Renal cortical epithelial cell (primary cell): ENCODE results near the gene KIF13A. TPM values are rescaled to one million over a fixed set of nuclear protein-coding genes. Genes with fewer than 3 reads are reported as not detected.
A peak's percentile ranks its signal among the peaks of the same experiment; 100 is the strongest.
"Not testable (repeated sequence)": the region's sequence is repeated elsewhere in the genome, so short reads cannot be mapped to it uniquely, and the experiment has no call there.

Experiments
- DNase-seq: peaks from one replicate; pipeline ENCODE4 v3.0.0-alpha.2; 2011; ENCODE audit warnings: low read depth
- total RNA-seq: library from RNA; depleted of rRNA; stranded (reverse); fragments of >200 nt; gene quantifications from 2 replicates; pipeline ENCODE4 v1.2.3, GENCODE V29; 2014

The KIF13A gene
- total RNA-seq, 1 donor from 2014 or later: 64.6 TPM

DNA sequence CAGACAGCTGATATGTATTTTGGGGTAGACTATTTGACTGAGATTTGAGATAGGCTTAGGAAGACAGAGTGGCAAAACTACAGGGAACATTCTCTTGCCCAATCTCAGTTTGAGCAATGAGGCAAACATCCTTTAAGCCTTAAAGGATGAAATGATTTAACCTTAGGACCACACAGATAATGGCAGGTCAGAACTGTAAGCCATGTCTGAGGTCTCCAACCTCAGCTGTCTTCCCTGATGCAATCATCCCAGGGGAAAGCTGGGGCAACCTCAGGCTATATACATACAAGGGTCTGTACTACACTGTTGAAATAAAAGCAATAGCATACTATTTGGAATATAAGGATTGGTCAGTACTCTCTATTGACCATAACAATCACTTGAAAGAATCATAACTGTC is 196.9 kb downstream of the KIF13A start:
- DNase-seq: peak; percentile 1

DNA sequence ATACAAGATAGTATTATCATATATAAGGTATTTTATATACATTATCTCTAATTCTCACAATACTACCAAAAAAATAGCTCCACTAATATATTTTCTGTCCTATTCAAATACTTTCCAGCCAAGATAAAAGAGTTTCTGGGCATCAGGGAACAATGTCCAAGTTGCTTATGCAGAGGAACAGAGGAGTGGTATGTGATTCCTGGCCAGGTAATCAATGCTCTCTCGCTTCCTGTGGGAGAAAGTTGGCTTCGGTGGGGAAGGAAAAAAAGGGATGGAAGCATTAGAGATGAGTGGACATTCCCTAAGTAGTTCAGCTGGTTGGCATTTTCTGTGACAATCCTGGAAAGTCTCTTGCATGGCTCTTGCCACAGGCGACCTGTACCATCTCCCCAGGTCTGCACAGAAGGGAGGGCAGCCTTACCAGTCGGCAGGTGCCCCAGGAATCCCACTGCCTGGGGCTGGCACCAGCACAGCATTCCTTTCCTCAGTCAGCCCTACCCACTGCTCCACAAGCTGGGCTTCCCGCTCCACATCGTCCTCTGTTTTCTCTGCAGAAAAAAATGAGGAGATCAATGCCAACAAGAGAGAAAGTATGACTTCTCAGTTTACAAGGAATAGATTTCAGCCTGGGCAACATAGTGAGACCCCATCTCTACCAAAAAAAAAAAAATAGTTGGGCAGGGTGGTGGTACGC is 202.2 kb downstream of the KIF13A start:
- no peak for DNase-seq

DNA sequence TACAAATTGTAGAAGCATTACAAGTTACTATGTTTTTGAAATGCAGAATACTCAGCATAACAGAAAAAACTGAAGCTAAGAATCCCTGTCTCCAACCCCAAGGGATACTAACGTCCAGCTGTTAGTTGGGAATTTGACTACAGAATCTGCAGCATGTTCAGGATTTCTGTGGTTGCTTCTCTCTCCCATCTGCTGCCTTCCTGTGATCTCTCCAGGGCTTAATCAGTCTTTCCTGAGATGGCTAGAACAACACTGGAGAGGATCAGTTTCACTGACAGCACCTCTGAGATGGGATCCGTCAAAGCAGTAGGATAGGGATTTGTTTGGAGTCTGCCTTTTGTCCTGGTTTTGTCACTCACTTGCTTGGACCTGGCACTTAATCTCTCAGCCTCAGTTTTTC is 207.4 kb downstream of the KIF13A start:
- no peak for DNase-seq

DNA sequence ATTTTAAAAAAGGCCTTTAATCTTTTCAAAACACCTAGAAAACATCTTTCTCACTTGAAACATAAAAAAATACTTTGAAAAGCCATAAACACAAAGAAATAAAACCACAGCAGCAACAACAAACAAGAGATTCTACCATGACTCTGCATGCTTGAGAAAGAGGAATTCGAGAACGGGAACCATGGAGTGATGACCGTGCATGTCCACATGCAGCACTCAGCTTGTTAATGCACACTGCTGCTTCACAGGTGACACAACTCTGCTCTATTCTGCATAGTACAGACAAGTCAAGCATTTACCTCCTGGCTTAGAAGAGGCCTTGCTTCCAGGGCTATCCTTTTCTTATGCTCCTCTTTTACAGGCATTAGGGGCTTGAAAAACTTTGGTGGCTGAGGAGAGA is 215.8 kb downstream of the KIF13A start:
- no peak for DNase-seq

DNA sequence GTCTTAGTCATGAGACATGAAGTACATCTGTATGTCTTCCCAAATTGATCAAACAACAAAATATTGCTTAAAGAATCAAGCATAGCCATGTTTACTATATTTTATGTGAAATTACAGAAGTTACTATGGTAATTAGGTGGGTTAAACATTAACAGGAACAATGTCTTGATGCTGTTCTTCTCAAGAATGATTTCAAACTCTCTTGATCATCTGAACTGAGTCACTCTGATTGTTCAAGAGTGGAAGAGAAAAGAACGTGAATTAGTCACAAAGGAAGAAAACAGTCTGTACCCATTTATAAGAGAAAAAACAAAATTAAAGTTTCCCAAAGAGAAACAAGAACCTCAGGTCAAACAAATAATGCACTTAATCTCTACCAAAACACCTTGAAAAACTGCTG is 218.6 kb downstream of the KIF13A start:
- peak; percentile 89 for DNase-seq

DNA sequence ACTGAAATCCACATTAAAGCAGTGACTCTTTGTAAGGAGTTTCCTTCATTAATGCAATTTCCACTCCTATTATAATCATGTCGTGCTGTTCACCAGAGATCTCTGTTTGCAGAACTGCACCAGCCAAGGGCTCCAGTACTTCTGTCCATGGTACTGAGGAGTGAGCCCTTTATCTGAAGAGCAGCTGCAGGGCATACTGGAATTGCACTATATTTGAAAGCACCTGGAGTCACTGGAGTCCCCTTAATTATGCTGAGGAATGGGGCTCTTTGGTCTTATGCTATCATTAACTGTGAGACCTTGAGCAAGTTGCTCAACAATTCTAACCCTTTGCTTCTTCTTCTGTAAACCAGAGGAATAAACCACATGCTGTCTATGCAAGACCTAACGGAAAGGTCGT is 219.0 kb downstream of the KIF13A start:
- DNase-seq: peak; percentile 80

DNA sequence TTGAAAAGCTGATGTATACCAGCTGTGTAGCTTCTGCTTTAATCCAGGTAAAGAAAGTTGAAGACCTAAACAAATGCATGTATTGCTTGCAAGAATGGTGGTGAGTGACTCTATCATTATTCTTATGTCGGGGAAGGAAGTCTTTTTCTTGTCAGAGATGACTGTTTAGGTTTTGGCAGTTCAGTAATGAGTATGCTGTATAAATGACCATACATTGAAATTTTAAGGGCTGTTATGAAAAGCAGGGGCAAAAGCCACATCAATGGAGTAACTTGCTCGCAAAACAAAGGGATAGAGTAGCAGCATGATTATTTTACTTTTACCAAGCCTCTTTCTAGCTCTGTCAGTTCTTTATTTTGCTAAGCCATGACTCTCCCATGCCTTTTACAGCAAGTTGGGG is 224.8 kb downstream of the KIF13A start:
- no peak for DNase-seq

DNA sequence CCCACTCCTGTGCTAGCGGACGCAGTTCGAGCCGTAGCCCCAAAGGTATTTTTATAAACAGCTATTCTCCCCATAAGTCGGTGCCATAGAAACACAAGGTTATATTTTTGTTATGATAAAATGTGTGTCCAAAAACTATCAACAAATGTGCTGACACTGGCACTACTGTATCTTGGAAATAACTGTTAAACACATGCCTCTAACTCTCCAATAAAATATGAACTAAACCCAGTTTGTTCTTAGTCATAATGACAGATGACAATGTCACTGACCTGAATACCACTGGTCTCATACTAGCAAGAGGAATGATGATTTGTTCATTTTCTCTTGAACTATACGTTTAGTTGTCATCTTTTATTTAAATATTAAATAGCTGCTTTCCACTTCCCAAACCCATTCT is 229.3 kb downstream of the KIF13A start:
- no peak for DNase-seq

DNA sequence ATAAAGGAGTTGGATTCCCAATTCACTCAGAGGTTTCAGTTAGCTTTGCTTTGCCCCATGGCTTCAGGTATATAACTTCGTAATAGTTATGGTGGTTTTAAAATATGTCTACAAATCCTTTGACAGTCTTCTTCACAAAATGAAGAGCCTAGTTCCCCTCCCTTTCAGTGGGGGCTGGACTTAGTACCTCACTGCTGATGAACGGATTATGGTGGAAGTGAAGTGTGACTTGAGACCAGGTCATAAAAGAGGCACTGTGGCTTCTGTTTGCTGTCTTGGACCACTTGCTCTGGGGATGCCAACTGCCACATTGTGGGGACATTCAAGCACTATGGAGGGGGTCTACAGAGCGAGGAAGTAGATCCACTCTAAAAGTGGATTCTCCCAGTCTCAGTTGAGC is 233.2 kb downstream of the KIF13A start:
- no peak for DNase-seq

DNA sequence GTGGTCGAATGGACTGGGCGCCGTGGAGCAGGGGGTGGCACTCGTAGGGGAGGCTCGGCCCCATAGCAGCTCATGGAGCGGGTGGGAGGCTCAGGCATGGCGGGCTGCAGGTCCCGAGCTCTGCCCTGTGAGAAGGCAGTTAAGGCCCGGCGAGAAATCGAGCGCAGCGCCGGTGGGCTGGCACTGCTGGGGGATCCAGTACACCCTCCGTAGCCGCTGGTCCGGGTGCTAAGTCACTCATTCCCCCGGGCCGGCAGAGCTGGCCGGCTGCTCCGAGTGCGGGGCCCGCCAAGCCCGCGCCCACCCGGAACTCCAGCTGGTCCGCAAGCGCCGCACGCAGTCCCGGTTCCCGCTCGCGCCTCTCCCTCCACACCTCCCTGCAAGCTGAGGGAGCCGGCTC is 242.1 kb downstream of the KIF13A start:
- not testable (repeated sequence) for DNase-seq

DNA sequence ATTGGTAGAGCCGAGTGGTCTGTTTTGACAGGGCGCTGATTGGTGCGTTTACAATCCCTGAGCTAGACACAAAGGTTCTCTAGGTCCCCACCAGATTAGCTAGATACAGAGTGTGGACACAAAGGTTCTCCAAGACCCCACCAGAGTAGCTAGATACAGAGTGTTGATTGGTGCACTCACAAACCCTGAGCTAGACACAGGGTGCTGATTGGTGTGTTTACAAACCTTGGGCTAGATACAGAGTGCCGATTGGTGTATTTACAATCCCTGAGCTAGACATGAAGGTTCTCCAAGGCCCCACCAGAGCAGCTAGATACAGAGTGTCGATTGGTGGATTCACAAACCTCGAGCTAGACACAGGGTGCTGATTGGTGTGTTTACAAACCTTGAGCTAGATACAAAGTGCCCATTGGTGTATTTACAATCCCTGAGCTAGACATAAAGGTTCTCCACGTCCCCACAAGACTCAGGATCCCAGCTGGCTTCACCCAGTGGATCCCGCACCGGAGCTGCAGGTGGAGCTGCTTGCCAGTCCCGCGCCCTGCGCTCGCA is 242.6 kb downstream of the KIF13A start:
- not testable (repeated sequence) for DNase-seq

DNA sequence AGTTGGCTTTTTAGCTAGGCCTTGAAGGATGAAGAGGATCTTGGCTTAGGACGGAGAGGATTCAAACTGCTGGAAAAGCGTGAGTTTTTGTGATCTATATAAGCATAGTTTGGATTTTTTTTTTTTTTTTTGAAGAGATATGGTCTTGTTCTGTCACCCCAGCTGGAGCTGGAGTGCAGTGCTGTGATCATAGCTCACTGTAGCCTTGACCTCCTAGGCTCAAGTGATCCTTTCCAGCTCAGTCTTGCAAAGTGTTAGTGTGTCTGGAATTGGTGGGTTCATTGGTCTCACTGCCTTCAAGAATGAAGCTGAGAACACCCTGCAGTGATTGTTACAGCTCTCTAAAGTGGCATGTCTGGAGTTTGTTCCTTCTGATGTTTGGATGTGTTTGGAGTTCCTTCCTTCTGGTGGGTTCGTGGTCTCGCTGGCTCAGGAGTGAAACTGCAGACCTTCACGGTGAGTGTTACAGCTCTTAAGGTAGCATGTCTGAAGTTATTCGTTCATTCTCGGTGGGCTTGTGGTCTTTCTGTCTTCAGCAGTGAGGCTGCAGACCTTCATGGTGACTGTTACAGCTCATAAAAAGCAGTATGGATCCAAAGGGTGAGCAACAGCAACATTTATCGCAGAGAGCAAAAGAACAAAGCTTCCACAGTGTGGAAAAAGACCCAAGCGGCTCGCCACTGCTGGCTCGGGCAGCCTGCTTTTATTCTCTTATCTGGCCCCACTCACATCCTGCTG is 243.2 kb downstream of the KIF13A start:
- no peak for DNase-seq

DNA sequence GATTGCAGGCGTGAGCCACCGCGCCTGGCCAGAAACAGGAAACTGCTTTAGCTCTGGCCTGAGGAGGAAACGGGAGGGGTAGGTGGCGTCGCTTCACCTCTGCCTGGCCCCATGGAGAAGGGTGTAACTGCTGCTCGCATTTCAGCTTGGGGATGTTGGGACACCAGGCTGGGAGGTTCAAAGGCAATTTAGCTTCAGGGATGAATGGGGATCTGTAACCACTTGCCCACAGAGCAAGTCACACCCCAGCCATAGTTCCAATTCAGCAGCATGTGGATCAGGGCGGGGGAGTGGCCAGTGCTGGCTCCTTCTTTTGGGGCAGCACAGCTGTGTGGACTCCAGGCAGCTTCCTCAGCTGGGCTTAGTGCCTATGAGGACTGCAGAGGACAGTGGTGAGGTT is 245.9 kb downstream of the KIF13A start:
- no peak for DNase-seq

DNA sequence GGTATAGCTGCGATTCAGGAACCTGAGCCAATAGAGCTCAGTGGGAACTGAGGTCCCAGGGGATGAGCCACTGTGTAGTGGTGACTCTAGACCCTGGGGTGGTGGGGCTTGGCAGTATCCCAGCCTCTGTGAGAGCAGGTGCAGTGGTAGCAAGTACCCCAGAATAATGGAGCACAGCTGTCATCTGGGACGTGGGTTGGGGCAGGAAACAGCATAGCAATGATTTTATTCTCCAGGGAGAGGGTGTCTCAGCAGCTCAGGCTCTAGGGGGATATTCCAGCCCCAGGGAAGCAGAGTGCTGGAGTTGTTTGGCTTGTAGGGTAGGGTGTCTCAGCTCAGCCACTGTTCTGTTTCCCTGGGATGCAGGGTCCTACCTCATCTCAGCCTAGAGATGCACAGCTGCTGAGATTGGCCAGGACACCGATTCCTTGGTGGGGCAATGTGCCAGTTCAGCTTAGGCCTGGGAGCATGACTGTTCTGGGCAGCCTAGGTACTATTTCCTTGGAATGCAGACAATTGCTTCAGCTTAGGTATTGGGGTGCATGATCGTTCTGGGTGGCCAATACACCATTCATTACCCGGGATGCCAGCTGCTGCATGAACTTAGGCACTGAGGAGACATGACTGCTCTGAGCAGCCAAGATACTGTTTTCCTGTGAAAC is 246.7 kb downstream of the KIF13A start:
- no peak for DNase-seq

DNA sequence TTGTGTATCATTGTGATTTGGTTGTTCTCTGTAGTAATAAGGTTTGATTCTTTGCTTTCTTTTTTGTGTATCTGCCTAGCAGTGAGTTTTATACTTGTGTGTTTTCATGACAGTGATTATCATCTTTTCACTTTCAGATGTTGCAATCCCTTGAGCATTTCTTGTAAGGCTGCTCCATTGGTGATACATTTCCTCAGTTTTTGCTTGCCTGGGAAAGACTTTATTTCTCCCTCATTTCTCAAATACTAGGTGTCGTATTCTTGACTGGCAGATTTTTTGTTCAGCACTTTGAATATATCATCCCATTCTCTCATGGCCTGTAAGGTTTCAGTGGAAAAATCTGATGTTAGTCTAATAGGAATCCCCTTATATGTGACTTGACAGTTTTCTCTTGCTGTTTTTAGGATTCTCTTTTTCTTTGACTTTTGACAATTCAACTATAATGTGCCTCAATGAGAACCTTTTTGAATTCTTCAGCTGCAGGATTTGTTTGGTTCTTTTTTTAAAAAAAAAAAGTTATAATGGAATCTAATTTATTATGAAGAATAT is 249.7 kb downstream of the KIF13A start:
- DNase-seq: no peak

DNA sequence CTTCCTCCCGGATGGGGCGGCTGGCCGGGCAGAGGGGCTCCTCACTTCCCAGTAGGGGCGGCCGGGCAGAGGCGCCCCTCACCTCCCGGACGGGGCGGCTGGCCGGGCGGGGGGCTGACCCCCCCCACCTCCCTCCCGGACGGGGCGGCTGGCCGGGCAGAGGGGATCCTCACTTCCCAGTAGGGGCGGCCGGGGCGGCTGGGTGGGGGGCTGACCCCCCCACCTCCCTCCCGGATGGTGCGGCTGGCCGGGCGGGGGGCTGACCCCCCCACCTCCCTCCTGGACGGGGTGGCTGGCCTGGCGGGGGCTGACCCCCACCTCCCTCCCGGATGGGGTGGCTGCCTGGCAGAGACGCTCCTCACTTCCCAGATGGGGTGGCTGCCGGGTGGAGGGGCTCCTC is 252.1 kb downstream of the KIF13A start:
- DNase-seq: not testable (repeated sequence)

DNA sequence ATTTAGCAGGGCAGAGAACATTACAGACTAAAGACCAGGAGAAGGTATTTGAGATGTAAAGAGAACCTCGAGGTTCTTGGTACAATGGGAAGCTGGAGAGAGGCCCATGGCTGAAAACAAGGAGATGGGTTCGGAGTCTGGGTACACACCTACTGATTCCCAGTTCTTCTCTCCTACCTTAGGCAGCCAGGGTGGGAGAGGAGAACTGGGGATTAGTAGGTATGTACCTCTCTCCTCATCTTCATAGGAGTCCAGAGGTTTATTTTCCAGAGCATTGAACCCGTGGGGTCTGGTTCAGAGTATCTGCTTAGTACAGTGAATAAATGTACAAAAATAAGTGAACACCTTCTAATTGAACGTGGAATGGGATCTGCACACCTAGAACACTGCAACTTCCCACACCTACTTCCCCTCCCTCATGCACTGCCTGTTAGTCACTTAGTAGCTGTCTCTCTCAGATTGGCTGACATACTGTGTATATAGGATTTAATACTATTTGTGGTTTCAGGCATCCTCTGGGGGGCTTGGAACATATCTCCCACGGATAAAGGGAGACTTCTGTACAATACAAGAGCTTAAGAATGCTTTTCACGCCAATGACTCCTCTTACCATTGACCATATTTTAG is 257.2 kb downstream of the KIF13A start:
- no peak for DNase-seq

DNA sequence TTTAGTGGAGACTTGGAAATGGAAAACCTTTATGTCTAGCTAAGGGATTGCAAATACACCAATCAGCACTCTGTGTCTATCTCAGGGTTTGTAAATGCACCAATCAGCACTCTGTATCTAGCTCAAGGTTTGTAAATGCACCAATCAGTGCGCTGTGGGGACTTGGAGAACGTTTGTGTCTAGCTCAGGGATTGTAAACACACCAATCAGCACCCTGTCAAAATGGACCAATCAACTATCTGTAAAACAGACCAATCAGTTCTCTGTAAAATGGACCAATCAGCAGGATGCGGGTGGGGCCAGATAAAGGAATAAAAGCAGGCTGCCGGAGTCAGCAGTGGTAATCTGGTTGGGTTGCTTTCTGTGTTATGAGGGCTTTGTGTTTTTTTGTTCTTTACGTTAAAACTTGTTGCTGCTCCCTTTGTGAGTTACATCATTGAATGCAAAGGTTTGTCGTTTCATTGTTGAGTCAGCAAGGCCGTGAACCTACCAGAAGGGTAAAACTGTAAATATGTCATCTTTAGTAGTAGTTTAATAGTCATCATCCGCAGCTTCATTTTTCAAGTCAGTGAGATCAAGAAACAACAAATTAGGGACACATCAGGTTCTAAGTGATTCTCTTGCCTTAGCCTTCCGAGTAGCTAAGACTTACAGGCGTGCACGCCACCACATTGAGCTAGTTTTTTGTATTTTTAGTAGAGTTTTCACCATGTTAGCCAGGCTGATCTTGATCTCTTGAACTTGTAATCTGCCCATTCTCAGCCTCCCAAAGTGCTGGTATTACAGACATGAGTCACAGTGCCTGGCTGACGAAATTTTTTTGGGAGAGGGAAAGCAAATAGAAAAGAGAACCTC is 258.0 kb downstream of the KIF13A start:
- peak; percentile 24 for DNase-seq

DNA sequence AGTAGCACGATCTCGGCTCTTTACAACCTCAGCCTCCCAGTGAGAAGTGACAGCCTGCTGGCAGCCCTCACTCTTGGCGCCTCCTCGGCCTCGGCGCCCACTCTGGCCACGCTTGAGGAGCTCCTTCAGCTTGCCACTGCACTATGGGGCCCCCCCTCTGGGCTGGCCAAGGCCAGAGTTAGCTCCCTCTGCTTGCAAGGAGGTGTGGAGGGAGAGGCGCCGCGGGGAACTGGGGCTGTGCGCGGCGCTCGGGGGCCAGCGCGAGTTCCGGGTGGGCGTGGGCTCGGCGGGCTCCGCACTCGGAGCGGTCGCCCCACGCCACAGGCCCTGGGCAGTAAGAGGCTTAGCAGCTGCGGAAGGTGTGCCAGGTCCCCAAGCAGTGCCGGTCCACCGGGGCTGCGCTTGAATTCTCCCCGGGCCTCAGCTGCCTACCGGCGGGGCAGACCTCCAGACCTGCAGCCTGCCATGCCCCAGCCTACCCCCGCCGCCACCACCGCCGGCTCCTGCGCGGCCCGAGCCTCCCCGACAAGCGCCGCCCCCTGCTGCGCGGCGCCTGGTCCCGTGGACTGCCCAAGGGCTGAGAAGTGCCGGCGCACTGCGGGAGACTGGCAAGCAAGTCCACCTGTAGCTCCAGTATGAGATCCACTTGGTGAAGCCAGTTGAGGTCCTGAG is 258.7 kb downstream of the KIF13A start:
- DNase-seq: no peak

DNA sequence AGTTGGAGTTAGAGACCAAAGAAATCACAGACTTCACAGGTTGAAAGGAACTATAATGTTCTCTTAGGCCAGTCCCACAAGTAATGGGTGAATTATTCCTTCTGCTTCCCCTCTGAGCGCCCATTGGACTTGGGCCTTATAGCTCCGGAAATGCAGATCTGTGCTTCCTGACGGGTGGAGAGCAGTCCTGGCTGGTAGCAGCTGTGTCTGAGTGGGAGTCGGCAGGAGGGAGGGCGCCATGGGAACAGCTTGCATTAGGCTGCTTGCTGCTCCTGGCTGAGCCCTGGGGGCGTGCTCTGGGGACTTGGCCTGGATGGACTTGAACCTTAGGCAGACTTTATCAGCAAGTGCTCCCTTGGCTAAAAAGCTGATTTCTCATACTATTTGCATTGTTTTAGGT is 262.4 kb downstream of the KIF13A start:
- DNase-seq: peak; percentile 35
